Lower leg skin (tissue), 4 donors: Measurements from ENCODE around the gene GTF2IRD1. TPM values are rescaled to one million over a fixed set of nuclear protein-coding genes. Genes with fewer than 3 reads are reported as not detected.

Source experiments
- DNase-seq, 2 donors: peaks; one replicate each; pipeline ENCODE4 v3.0.0-alpha.2; 2019; ENCODE audit warnings: low spot score in 2 of 2
- H3K4me3 ChIP-seq: fragments of 200-600 bp; sonication (generic); 2 replicates; pipeline ENCODE4 v1.5.1; 2017; ENCODE audit warnings: mild to moderate bottlenecking, low read depth; ENCODE audit not compliant: poor library complexity, severe bottlenecking
- CTCF ChIP-seq, 3 donors: fragments of 450-650 bp; IDR thresholded peaks; one replicate each; pipeline ENCODE4 v1.5.1; 2016; ENCODE audit warnings: antibody characterized with exemption in 3 of 3, mild to moderate bottlenecking in 3 of 3, moderate library complexity in 2 of 3
- POLR2A ChIP-seq, 2 donors: fragments of 450-650 bp; IDR thresholded peaks; one replicate each; pipeline ENCODE4 v1.6.1; 2016 to 2017; ENCODE audit warnings: antibody characterized with exemption in 2 of 2, mild to moderate bottlenecking in 1 of 2, moderate library complexity in 1 of 2
- WGBS, 2 donors: methylation state at CpG; one replicate each; pipeline ENCODE4 v1.1.5; 2018; 5-methylcytosine and 5-hydroxymethylcytosine counted together
- intact Hi-C: fragments of 100-400 bp; cut with DNase I; formaldehyde crosslinking; loops from one replicate; pipeline ENCODE4 v1.15.0; 2023; ENCODE audit warnings: low total_unique reads
- total RNA-seq, 4 donors: library from RNA; depleted of rRNA; stranded (reverse); fragments of >200 nt; gene quantifications; one replicate each; pipeline ENCODE4 v1.1.0, GENCODE V29; 2016

Gene GTF2IRD1
- total RNA-seq, 4 donors from 2014 or later: 28.5 to 49.9 (median 43.2) TPM

- intact Hi-C loops: no loop called here
- 91 to 92% methylated on average over 13 of the region's 13 CpGs for WGBS, 2 donors
- DNase-seq: no peak
- TF ChIP-seq CTCF (IDR thresholded peaks at IDR 0.05): no peak
- no peak for TF ChIP-seq POLR2A (IDR thresholded peaks at IDR 0.05)
- no peak overlapping the region for H3K4me3 ChIP-seq
Observed at GRCh38 chr7:74615933-74616780, 162.5 kb downstream of the GTF2IRD1 start.

- TF ChIP-seq CTCF (IDR thresholded peaks at IDR 0.05) (no peak), POLR2A (IDR thresholded peaks at IDR 0.05) (no peak)
- no peak overlapping the region for H3K4me3 ChIP-seq
- DNase-seq: no peak
- intact Hi-C loops: no loop called here
- WGBS, 2 donors: 33 to 48% methylated on average over 6 to 7 of the region's 9 CpGs
Observed at GRCh38 chr7:74617180-74617744, 163.6 kb downstream of the GTF2IRD1 start.

- no peak for TF ChIP-seq POLR2A (IDR thresholded peaks at IDR 0.05)
- TF ChIP-seq CTCF (IDR thresholded peaks at IDR 0.05): no peak
- no peak for DNase-seq
- 89 to 91% methylated on average over 14 of the region's 14 CpGs for WGBS, 2 donors
- intact Hi-C loops: no loop called here
- no peak overlapping the region for H3K4me3 ChIP-seq
Observed at GRCh38 chr7:74619235-74619860, 165.6 kb downstream of the GTF2IRD1 start.

- WGBS, 2 donors: 93 to 95% methylated on average over 5 of the region's 5 CpGs
- intact Hi-C loops: no loop called here
Observed at GRCh38 chr7:74622228-74622749, 168.6 kb downstream of the GTF2IRD1 start.

GRCh38 chr7:74623135-74623534 is 169.4 kb downstream of the GTF2IRD1 start:
- intact Hi-C loops: no loop called here

More at GRCh38 chr7:74622228-74622749, 168.6 kb downstream of the GTF2IRD1 start:
- TF ChIP-seq POLR2A (IDR thresholded peaks at IDR 0.05) (no peak), CTCF (IDR thresholded peaks at IDR 0.05) (no peak)
- no peak overlapping the region for H3K4me3 ChIP-seq
- DNase-seq: no peak

More at GRCh38 chr7:74623135-74623534, 169.4 kb downstream of the GTF2IRD1 start:
- no peak for DNase-seq
- no peak overlapping the region for H3K4me3 ChIP-seq
- no peak for TF ChIP-seq CTCF (IDR thresholded peaks at IDR 0.05)
- TF ChIP-seq POLR2A (IDR thresholded peaks at IDR 0.05): no peak
- WGBS, 2 donors: 87 to 89% methylated on average over 9 of the region's 9 CpGs
